Measurements from ENCODE around the gene UBR1.
"Not testable (repeated sequence)": the region's sequence is repeated elsewhere in the genome, so short reads cannot be mapped to it uniquely, and the experiment has no call there.

UBR1 gene

DNA sequence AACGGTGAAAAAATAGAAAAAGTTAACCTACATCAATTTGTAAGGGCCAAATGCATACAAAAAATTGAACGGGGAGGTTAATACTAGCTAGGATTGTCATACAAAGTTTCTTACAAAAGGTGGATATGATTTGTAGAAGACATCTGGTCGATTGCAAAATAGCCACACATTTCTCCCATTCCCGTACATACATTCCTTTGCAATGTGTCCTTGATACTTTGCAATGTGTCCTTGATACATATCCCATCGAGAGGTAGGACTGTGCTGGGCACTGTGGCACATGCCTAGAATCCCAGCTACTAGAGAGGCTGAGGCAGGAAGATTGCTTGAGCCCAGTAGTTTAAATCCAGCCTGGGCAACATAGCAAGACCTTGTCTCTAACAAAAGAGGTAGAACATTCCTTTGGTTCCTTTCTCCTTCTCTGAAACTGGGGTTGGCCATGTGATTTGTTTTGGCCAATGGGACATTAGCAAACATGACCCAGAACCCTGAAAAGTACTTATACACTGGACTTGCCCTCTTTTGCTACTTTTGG is 194.7 kb downstream of the UBR1 start:
- DNase-seq (ENCODE audit: low spot score) = peak; percentile 42

DNA sequence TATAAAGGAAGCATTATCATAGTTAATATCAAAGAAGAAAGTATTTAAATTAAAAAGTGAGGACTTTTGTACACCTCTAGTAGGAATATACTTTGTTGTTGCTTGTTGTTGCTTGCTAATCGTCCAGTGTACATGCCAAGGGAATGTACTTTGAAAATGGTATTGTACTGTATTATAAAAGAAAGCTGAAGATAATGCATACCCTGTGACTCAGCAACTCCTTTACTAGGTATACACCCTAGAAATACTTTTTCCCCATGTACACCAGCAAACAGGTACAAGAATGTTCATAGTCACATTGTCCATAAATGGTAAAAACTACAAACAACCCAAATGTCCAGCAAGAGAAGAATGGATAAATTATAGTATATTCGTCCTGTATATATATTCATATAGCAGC is 197.3 kb downstream of the UBR1 start:
- no peak for DNase-seq (ENCODE audit: low spot score)

GRCh38 chr15:42903388-42904324 is 202.2 kb downstream of the UBR1 start:
- DNase-seq (ENCODE audit: low spot score) = no peak

- DNase-seq (ENCODE audit: low spot score) = not testable (repeated sequence)
Observed at GRCh38 chr15:42893911-42894310, 211.9 kb downstream of the UBR1 start.
